HG02973 (cell line): ENCODE results near the gene DIAPH1.

Source experiments
- ATAC-seq: cut with Tn5 transposase; IDR thresholded peaks from one replicate; pipeline ENCODE4 v1.9.1; 2021; ENCODE audit warnings: moderate library complexity; ENCODE audit not compliant: unreplicated experiment

Gene DIAPH1

DNA sequence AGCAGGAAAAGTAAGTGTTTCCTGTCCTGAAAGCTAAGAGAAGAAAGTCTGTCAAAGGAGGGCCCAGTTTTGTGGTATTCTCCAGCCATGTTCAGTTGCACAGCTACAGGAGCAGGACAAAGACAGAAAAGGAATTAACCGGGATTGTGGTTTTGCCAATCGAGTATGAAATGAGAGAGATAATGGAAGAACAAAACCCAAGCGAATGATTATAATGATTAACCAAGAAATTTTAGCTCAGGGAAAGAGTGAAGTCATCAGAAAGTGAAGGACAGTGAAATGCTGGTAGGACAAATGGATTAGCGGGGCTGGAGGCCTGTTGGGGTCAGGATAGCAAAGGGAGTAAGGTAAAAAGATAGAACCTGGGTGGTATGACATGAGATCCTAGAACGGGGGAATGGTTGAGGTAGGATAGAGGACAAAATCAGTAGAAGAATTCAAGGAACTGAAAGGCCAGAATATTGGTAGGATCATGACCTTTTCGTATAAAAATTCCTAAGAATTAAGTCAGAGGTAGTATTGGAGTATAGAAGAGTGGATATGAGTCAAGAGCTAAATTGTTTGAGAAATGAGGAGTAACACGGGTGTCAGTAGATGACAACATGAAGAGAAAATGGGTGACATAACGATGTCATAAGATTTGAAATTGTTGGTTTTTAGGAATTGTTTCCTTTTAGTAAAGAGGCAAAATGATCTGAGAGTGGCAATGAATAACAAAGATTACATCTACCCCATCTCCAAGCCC is 52.8 kb downstream of the DIAPH1 start:
- no peak for ATAC-seq

DNA sequence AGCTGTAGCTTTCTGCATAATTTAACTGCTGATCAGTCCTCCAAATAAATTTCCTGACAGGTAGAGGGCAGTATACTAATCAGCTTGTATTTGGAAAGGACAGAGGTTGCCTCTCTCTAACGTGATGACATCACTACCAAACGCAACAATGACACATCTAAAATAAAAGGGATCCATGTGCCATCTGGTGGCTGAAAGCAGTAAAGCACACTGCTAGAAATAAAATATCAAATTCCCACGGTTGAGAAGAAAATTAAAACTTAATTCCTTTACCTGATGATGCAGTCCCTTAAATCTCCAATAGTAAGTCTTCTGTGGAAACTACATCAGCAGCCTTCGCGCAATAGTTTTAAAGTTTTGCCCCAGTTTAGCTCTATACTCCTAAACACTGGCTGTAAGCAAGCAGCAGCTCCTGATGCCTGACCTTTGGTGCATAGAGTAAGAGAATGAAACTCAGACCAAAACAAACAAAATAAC is 54.5 kb downstream of the DIAPH1 start:
- peak; percentile 93 for ATAC-seq

DNA sequence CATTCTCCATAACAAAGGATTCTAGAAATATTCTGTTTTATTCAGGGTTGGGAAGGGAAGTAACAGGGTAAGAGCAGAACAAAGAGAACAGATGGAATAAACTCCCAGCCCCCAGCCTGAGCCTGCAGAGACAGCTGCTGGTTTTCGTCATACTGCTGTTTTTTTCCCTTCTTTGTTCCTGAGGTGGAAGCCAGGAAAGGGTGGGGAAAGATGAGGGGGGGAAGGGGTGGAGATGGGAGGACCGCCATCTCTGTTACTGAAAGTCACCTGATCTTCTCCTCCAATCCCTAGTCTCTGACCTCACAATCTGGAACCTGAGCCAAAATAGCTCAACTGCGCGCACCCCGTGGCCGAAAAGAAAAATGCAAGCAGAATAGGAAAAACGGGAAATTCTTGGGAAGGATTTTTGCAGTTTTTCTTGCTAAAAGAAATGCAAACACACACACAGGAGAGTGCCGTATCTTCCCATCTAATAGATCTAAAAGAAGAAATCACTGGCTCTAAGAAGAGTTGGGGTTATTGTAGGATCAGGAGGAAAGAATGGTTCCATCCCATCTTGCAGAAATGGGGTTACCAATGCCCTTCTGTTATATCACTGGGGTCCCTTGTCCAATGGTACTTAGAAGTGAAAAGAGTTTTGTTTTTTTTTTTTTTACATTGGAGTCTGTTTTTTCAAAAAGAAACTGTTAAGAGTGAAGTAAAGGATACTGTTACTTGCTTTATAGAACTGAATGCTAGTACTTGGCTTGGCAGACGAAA is 57.9 kb downstream of the DIAPH1 start:
- no peak for ATAC-seq

DNA sequence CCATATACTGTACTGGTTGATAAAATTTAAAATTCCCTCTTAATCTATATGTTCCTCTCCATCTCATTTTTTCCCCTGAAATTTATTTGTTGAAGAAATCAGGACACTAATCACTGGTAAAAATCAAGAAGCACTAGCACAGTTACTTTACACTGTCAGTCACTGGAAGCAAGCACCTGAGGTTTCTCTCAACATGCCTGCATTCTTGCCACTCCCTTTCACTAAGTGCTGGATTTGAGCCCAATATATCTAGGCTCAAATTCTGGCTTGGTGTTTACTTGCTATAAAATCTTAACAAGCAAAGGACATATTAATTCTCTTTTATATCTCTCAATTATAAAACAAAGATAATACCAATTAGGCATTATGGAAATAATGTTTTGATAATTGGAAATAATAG is 58.6 kb downstream of the DIAPH1 start:
- ATAC-seq: no peak

DNA sequence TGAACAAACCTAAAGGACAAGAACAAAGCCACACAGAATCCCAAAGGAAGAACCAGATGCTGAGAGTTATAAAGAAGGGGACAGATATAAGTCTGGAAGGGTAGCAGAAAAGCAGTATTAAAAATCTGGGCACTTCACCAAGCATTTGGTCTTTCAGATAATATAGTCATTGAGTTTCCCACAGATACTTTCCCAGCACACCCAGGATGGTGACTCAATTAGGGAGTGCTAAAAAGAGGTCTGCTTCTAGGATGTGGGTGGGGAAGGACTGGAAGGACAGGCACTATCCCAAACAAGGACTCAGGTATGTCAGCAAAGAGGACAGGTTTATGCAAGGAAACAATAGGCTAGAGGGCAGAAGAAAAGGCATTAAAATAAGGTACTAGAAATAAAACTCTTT is 59.3 kb downstream of the DIAPH1 start:
- ATAC-seq: no peak

DNA sequence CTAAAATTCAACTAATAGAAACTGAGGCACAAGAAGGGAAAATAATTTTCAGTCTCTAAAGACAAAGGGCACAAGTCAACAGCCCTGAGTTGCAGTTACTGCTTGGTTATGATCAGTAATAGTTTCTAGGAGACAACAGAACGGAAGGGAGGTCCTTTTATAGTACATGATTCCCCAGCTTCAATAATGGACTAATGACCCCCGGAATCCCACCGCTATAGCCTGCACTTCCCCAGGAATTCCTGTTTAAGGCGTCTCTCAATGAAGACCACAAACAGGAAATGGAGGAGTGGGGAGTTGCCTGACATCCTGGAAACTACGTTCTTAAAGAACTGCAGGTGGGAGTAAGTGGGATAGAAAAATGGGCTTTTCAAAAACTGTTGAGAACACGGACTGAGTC is 60.6 kb downstream of the DIAPH1 start:
- no peak for ATAC-seq

DNA sequence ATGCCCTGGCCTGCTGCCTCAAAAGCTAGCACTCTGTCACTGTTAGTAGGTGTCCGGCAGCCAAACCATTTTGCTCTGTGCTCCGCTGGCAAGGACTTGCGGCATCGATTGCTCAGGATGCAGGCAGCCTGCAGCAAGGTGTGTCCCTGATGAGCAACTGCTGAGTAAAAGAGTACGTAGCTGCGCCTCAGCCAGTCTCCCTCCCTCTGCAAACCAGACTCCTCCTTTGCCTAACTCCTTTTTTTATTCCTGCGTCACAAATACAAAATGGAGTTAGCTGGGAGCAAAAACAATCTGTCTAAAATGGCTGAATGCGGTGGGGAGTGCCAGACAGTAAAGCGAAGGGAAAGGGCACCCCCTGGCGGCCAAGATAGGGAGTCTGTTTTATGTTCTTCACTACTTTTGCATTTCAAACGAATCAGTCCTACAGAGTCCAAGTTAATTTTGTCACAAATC is 61.1 kb downstream of the DIAPH1 start:
- ATAC-seq: peak; percentile 79

DNA sequence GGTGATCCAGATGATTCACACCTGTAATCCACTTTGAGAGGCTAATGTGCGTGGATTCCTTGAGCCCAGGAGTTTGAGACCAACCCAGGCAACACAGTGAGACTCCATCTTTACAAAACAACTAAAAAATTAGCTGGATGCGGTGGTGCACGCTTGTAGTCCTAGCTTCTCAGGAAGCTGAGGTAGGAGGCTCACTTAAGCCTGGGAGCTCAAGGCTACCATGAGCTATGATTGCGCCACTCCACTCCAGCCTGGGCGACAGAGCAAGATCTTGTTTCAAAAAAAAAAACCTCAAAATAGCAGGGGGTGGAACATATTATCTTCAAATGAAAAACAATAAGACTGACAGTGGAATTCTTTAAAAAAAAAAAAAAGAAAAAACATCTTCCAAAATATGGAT is 70.9 kb downstream of the DIAPH1 start:
- ATAC-seq: no peak

DNA sequence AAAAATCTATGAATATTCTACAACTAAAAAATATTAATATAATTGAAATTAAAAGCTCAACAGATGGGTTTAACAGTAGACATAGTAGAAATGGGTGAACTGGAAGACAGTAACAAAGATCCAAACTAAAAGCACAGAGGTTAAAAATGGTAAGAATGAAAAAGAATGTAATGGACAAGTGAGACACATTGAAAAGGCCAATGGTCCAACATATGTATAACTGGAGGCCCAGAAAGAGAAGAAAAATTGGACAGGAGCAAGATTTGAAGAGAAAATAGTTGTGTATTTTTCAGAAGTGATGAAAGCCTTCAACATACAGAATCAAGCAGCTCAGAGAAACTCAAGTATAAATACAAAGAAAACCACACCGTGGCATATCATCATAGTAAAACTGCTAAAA is 71.3 kb downstream of the DIAPH1 start:
- no peak for ATAC-seq

DNA sequence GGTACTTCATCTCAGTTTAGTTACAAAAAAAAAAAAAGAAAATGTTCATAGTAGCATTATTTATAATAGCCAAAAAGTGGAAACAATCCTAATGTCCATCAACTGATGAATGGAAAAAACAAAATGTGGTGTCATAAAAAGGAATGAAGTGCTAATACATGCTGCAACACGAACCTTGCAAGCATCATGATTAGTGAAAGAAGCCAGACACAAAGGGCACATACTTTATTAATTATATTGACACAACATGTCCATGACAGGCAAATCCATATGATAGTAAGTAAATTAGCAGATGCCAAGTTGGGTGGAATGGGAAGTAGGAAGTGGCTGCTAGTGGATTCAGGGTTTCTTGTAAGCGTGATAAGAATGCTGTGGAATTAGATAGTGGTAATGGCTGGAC is 75.7 kb downstream of the DIAPH1 start:
- no peak for ATAC-seq

DNA sequence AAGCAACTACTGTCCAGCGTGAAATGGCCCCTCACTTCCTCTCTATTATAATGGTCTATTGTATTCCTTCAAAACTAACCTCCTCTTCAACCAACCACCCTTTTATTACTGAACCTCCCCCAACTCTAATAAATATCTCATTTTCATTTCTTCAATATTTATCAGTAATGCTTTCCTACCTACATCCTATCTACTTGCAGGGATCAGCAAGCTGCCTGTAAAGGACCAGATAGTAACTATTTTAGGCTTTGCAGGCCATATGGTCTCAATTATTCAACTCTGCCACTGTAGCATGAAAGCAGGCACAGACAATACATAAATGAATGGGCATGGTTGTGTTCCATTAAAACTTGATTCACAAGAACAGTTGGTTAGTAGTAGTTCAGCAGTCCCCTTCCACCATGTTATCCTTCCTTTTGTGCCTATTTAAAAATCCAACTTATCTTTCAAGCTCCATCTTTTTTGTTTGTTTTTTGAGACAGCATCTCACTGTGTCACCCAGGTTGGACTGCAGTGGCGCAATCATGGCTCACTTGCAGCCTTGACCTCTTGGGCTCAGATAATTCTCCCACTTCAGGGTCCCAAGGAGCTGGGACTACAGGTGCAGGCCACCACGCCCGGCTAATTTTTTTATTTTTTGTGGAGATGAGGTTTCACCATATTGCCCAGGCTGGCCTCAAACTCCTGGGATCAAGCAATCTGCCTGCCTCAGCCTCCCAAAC is 84.1 kb downstream of the DIAPH1 start:
- ATAC-seq: no peak

DNA sequence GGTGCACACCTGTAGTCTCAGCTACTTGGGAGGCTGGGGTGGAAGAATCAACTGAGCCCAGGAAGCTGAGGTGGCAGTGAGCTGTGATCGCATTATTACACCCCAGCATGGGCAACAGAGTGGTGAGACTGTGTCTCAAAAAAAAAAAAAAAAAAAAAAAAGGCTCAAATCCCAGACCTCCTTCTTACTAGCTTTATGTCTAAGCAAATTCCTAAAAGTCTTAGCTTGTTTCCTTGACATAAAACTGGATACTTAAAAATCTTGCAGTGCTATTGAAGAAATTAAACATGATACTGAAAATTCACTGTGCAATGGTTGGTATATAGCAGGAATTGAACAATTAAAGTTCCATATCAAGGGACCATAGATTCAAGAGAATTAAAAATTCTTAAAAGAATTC is 84.9 kb downstream of the DIAPH1 start:
- ATAC-seq: no peak

DNA sequence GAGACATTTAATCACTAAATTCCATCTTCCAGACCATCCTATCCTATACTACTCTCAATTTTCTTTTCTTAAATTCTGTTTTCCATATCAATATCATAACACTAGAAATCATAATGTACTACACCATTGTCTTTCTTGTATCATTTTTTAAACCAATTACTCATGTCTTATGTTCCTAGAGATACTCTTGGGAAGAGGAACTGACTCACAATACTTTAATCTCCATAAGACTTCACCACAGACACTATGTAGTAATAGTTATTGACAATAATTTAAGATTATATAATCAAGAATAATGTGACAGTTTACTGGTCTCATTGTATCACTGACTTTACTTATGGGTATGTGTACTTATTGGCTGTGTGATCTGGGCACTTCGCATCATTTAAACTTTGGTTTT is 86.1 kb downstream of the DIAPH1 start:
- no peak for ATAC-seq

DNA sequence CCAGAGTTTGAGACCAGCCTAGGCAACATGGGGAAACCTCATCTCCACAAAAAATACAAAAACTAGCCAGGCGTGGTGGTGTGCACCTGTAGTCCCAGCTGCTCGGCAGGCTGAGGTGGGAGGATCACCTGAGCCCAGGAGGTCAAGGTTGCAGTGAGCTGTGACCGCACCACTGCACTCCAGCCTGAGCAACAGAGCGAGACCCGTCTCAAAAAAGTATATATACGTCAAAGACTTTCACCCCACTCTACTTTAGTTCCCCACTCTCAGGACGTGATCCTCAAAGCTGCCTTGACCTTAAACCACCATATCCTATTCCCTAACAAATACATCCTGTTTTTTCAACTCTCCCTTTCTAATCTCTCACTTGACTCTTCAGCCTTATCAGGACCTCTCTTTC is 88.9 kb downstream of the DIAPH1 start:
- ATAC-seq: no peak

DNA sequence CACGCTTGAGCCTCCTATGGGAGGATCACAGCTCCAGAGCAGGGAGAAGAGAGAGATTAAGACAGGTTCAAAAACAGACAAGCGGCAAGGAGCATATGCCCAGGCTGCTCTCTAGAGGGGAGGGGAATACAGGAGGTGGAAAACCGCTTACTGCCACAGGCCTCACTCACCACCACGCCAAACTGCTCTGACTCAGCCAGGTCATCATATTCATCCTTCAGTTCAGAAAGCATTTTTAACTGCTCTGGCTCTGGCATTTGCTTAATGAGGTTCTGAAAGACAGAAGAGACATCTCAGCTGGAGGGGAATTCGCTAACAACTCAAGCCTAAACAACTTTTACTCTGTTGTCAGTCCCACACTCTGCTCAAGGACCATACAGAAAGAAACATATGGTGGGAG is 89.8 kb downstream of the DIAPH1 start:
- peak; percentile 56 for ATAC-seq

DNA sequence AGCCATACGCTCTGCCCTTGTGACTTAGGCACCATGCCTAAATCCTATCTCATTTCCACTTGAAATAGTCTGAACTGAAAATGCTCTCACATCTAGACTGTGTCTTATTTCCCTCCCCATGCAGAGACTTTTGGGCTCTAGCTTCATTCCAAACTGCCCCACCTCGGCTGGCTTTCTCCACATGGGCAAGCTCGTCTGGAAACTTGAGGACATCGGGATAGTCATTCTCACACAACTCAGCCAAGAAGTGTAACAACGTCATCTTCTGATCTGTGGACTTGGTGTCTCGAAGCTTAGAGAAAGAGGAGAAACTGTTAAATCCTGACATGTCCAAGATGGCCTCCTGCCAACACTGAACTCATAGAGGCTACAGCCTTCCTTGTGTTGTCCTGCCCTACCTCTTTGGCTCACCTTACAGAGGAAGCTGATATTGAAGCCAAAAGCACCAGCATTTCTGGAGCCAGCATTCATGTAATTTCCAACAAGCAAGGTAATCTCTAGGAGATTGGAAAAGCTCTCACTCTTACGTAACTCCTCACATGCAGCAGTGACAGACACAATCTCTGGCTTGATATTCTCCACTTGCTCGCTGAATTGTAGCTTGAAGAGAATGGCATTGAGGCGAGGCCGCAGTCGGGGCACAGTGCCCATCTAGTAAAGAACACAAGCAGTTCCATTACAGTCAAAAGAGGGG is 90.4 kb downstream of the DIAPH1 start:
- no peak for ATAC-seq

DNA sequence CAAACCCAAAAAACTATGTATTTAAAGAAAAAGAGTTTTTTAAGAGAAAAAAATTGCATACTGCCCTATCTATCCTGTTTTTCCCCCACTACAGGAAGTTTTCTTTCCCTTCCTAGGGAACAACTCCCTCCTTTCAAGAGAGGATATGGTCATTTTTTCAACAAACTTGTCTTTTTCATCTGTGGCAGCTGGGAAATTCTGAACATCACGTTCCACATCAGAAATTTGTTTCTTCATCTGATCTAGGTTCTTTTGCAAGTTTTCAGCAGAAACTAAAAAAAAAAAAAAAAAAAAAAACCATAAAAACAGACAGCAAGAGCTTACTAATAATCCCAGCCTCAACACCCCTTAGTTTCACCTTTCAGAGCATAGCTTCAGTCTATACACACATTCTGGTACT is 91.4 kb downstream of the DIAPH1 start:
- ATAC-seq: no peak

DNA sequence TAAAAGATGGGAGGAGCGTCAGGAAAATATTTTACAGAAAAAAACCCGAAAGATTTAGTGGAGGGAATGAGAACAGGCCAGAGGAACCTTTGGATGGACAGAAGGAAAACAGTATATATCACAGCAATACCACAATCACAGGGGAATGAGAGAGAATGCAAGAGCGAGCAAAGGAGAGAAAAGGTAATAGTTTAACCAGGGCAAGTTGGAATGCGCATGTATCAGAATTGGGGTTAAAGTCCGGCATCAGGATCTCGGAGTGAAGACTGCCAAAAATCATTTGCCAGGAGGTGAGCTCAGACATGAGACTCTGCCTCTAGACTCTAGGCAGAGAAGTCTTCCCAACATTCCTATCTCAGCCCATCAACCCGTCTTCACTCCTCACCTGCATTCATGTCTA is 93.1 kb downstream of the DIAPH1 start:
- no peak for ATAC-seq

DNA sequence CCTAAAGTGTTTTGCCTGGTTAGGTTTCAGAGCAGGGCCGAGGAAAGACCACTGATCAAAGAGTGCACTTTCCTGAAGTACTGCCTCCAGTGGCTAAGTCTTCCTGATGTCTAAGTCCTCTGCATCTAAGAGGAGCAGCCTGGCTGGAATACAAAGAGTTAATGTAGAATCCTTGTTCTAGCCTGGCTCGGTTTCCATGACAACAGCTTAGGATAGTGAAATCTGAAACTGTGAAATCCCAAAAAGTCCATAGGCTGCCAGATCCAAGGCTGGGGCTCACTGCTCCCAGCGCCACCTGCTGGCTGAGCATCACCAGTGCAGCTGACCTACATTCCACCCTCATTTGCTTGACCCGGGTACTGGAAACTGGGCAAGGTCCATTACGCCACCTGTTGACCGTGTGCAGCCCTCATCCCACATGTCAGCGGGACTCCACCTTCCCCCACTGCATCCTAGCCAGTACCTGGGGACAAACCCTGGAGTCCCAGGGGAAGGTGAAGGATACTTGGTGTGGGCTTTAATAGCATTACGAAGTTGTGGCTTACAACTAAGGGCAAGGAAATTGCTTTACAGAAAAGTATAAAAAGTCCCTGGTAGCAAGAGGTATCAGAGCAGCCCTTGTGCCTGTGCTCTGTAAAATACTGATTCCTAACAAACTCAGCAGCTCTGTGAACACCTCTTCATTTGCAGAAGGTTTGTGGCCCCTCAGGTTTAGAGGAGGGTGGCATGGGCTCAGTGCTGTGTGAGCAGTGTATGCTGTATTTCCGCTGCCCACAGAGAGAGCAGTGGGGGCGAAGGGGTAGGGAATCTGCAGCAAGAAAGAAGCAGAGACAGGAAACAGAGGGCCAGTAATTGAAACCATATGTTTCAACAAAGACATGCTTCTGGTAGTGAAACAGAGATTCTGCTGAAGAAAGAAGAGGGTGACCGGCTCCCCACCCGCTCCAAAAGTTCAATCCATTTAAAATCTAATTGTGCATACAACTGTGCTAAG is 93.9 kb downstream of the DIAPH1 start:
- ATAC-seq: peak; percentile 61

DNA sequence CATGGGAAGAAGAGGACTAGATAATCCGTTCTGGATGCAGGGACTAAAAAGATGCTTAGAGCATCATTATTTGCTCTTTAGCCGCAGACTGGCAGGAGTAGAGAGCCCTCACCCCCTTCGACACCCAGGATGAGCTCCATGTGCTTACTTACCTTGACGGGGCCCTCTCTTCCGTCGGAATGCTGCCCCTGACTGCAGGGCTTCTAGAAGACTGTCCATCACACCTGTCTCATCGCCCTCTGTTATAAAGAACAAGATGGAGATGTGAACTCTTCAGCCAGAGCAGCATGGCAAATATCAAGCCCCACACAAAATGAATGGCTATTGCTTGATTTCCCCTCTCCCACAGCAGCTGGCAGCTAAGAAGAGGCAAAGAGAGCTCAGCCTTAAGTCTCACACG is 94.8 kb downstream of the DIAPH1 start:
- ATAC-seq: no peak
